Endothelial cell of hepatic sinusoid (primary cell): ENCODE data around the gene ETV6.

Source experiments
- in situ Hi-C: cut with HindIII; loops from 2 replicates; pipeline ENCODE4 v1.10.0; 2017; ENCODE audit warnings: low sequenced_read_pairs

The ETV6 gene

DNA sequence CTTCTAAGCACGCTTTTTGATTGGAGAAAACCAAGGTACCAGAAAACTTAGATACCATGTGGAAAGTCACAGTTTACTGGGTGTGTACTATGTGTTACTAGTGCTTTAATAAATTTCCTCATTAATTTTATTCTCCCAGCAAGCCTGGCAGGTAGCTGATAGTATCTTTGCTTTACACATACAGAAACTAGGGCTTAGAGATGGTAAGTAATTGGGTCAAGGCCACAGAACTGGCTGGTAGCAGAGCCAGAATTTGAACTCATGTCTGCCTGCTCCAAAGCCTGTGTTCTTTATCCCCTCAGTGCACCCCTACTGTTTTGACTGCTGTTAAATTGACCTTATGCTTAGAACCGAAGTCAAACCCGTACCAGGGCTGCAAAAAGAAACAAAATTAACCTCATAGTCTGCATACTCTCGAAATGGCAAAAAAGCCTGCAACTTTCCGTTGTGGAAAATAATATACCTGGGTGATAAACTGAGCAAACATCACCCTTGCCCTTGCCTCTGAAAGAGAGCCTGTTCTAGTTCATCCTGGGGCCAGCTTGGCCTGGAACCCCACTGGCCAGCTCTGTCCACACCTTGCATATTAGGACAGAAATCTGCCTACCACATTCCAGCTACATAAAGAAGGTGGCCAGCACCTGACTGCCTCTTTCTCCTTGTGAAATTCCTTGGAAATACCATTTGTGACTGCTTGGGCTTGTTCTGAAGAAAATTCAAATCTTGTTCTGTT, 118.9 kb downstream of the ETV6 start:
- in situ Hi-C loops: no loop called here

DNA sequence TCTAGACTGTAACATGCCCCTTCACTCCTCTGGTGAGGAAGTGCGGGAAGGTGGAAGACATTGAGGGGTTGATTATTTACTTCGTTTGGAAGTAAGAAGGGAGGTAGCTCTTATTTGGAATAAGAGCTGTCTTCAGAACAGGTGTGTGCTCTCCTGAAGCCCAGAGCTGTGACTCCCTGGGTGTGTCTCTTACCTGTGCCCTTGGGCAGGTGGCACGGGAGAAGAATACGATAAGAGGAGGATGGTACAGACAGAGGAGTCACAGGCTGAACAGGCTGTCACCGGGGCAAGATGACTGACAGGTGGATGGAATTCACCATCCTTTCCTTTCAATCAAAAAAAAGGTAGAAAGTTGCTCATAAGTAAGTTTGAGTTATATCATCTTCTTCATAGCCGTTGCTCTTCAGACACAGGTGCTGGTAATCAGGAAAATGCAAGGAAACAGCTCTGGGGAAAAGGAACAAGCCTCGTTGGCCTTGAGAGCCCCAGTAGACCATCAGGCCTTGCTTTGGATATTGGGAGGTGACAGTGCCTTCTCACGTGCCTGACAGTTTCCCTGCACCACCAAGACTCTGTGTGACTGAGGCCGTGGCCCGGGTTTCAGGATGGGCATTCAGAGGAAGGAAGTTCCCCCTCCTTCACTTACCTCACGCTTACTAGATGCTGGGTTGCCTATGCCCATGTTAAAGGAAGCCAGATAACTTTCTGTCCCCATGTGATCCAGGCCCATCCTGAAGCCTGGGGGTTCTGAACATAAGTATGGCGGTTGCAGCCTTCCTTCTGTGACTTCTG, 120.4 kb downstream of the ETV6 start:
- in situ Hi-C loops: no loop called here

DNA sequence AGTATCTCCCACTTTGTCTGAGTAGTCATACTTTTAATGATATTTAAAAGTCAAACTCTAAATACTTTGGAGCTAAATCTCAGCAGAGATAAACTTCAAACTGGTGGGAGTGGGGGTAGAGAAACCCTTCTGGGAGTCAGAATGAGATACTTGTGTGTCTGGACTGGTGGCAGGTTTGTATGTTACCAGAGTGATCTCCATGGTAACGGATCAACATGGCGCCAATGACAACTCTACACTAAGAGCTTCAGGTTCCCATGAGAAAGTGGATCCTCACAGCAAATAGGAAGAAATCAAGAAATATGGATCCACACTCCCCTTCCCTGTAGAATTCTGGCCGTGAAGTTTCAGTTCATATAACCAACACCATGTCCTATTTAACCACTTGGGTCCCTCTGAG, 121.9 kb downstream of the ETV6 start:
- in situ Hi-C loops: no loop called here

GRCh38 chr12:11771895-11772502, 122.5 kb downstream of the ETV6 start:
- in situ Hi-C loops: no loop called here

GRCh38 chr12:11773889-11774677, 124.6 kb downstream of the ETV6 start:
- in situ Hi-C loops: no loop called here

DNA sequence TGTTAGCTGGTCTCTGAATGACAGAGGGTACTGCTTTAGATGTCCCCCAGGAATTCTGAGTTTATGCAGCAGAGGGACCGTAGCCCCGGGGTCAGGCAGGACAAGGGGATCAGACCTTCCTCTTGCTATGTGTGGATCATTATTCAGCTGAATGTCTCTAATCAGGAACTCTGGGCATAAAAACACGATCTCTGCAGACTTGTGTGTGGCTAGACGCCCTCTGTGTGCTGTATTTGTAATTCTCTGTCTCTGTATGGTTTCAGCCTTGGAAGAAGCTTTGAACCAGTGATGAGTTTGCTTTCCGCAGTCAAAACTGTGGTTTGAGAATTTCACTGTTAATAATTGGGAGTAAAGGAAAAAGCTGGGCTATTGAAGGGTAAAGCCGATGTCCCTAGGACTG, 125.3 kb downstream of the ETV6 start:
- in situ Hi-C loops: no loop called here

GRCh38 chr12:11776316-11776715, 126.8 kb downstream of the ETV6 start:
- in situ Hi-C loops: no loop called here

DNA sequence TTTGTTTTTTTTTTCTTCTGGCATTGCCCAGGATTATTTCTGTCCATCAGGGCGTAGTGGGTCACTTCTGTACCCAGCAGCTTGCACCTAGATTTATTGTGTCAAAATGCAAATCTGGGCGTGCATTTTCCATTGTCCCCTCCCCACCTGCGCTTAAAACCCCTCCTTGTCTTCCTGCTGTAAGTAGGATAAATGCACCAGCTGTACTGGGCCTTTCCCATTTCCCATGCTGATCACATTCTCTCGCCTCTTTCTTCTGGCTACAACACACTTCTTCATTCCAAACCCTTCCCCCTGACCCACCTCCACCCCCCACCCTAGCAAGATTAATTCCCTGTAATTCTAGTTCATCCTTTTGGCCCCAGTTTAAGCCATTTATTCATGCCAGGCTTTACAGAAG, 128.0 kb downstream of the ETV6 start:
- in situ Hi-C loops: no loop called here

DNA sequence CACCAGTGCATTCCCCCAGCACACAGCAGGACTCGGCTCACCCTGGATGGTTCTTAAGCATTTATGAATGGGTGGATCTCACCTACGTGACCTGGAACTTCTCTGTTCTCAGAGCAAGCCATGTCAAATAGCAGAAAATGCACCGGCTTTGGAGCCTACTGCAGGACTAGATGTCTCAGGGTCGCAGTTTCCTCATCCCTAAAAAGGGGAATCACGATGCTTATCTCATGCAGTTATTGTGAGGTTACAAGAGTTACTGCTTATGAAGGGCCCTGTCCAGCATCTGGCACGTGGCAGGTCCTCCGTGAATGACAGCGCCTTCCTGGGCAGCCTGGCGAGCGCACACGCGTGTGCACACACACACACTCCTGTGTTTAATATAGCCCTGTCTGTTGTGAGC, 128.5 kb downstream of the ETV6 start:
- in situ Hi-C loops: no loop called here

GRCh38 chr12:11778713-11779685, 129.5 kb downstream of the ETV6 start:
- in situ Hi-C loops: no loop called here

GRCh38 chr12:11780521-11781101, 131.1 kb downstream of the ETV6 start:
- in situ Hi-C loops: no loop called here

DNA sequence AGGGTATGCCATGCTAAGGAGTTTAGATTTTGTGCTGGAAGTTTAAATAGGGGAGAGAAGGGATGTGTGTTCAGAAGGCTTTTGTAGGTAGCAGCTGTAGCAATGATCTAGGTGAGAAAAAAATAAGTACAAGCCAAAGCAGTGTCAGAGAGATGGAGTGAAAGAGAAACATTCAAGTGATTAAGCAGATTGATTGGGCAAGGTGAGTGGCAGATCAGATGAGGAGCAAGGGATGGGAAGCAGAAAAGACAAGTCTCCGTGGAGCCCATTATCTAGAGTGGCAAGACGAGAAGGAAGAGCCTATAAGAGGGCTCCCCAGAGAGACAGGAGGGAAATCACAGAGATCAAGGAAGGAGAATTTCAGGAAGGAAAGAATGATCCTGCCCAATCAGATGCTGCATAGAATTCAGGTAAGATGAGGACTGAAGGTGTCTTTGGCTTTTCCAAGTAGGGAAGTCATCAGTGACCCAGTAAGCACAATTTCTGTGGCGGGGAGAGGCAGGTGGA, 133.5 kb downstream of the ETV6 start:
- in situ Hi-C loops: no loop called here

DNA sequence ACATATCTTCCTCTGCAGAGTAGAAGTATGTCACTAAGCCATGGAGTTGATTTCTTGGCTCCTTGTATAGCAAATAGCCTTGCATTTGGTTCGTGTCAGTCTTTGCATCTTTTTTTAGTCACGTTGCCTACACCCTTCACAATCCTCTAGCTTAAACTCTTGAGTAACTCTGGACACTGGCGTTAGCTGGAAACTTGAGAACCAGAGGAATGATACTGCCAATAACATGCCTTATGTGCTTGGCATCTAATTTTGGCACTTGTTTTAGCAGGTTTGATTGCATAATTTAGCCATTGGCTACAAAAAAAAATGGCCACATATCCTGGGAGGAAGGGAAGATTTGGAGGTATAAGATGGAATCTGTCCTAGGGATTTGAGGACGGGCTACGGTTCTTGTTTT, 136.2 kb downstream of the ETV6 start:
- in situ Hi-C loops: no loop called here

DNA sequence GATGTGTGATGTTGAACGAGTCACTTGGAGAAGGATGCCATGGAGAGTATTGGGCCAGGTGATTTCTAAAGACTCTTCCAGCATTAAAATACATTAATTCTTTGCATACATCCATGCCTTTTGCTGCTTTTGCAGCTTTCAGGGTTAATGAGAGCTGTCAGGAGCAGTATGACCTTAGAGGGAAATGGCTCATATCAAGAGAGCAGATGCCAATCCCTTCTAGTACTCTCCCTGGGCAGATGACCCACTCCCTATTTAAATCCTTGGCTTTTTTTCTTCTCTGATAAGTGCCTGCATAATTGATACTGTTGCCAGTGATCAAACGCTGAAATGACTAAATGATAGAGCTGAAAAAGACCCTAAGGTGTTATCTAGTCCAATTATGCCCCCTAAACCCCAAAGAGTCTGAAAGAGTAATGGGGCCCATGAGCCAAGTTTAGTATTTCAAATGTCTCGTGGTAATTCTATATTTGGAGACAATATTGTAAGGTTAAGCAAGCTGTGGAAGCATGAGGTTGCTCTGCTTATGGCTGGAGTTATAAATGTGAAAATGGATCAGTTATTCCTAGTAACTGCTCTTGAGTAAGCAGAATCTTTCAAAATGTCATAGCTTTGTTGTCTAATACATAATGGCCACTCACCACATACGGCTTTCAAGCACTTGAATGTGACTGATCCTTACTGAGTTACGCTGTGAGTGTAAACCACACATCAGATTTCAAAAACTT, 137.3 kb downstream of the ETV6 start:
- in situ Hi-C loops: no loop called here

DNA sequence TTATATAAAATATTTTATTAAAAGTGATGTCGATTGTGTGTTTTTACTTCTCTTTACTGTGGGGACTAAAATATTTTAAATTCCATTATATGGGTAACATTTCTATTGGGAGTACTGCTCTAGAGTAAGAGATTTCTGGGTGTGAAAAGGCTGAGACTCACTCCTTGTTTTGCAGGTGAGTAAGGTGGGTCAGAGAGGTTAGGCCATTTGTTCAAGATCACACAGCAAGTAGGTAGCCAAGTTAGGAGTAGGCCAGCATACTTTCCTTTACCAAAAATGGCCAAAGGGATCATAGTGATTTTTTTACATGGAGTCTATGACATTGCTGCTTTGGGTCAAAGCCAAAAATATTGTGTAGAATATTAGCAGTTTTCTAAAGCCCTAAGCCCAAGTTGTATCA, 138.0 kb downstream of the ETV6 start:
- in situ Hi-C loops: no loop called here

DNA sequence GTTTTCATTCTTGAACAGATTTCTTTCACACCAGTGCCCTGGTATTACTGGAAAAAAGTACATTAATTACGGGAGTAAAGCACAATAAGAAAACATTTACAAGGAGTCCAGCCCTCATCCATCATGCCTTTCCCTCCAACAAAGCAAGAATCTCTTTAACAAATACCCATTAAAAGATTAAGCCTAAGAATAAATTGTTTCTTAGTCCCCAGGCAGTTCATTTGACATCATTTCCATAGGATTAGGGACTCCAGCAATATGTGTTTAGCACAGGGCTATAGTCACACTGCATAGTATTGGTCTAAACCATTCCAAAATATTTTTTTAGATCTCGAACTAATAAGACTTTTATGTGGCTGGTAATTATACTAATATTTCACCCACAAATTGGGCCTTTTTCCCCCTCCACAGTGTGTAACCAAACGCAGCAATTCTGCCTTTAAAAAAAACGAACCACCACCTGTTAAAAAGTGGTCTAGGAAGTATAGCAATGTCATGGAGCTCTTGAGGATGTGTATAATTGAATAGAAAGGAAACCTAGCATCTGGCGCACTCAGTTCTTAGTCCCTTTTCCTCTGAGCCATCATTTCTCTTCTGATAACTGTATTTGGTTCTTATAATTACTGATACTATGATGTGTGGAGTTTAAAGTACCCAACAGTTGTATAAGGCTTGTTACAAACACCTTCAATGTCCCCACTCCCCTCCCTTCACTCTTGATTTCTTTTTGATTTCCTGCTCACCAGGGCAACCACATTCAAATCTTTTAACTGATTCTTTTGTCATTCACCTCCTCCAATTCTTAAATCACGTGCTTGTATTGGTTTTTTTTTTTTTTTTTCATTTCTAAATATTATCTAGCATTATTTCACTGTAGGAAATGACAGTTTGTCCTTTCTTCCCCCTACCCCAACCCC, 138.7 kb downstream of the ETV6 start:
- in situ Hi-C loops: no loop called here

- in situ Hi-C loops: no loop called here
These were observed 144.6 kb downstream of the ETV6 start for GRCh38 chr12:11793921-11794710.
